Thyroid gland (tissue), 4 donors: ENCODE measurements around the gene DNTTIP2. TPM values are rescaled to one million over a fixed set of nuclear protein-coding genes. Genes with fewer than 3 reads are reported as not detected.

Experiments
- DNase-seq, 2 donors: peaks; one replicate each; pipeline ENCODE4 v3.0.0-alpha.2; 2019
- H3K27ac ChIP-seq, 3 donors: fragments of 200-600 bp; sonication (generic); 1 replicate in 2 of 3; 2 replicates in 1 of 3; pipeline ENCODE4 v1.5.1; 2016 to 2019; ENCODE audit warnings: mild to moderate bottlenecking in 1 of 3, moderate library complexity in 1 of 3
- H3K27me3 ChIP-seq: fragments of 200-600 bp; sonication (generic); one replicate; pipeline ENCODE4 v1.5.1; 2019
- H3K36me3 ChIP-seq, 2 donors: fragments of 200-600 bp; sonication (generic); one replicate each; pipeline ENCODE4 v1.5.1; 2016 to 2019
- H3K4me1 ChIP-seq, 2 donors: fragments of 200-600 bp; sonication (generic); one replicate each; pipeline ENCODE4 v1.5.1; 2017 to 2019
- H3K4me3 ChIP-seq, 3 donors: fragments of 200-600 bp; sonication (generic); replicated peaks in 1 of 3; 1 replicate in 2 of 3; 2 replicates in 1 of 3; pipeline ENCODE4 v1.5.1; 2016; ENCODE audit warnings: mild to moderate bottlenecking in 1 of 3
- H3K9me3 ChIP-seq: fragments of 200-600 bp; sonication (generic); one replicate; pipeline ENCODE4 v1.5.1; 2017
- POLR2A ChIP-seq, 2 donors: fragments of 450-650 bp; IDR thresholded peaks; one replicate each; pipeline ENCODE4 v1.6.1; 2017; ENCODE audit warnings: antibody characterized with exemption in 2 of 2, mild to moderate bottlenecking in 2 of 2, moderate library complexity in 1 of 2
- WGBS, 2 donors: methylation state at CpG; one replicate each; pipeline ENCODE4 v1.1.5; 2017; 5-methylcytosine and 5-hydroxymethylcytosine counted together
- intact Hi-C: fragments of 100-400 bp; cut with DNase I; formaldehyde crosslinking; loops from one replicate; pipeline ENCODE4 v1.15.1; 2023
- total RNA-seq, 4 donors: library from RNA; depleted of rRNA; stranded (reverse); fragments of >200 nt; gene quantifications; one replicate each; pipeline ENCODE4 v1.2.3, GENCODE V29; 2016
- TF ChIP-seq, protein P1 (sequence below), 6 experiments: fragments of 200-600 bp in 3 of 6; fragments of 450-650 bp in 3 of 6; sonication (generic) in 3 of 6; IDR thresholded peaks; one replicate each; pipeline ENCODE4 v1.5.1; 2016 to 2019; ENCODE audit warnings: antibody characterized with exemption in 6 of 6, mild to moderate bottlenecking in 2 of 6, inconsistent platforms in 1 of 6, moderate library complexity in 1 of 6

The DNTTIP2 gene
- total RNA-seq, 4 donors from 2014 or later: 21.9 to 32.0 (median 27.2) TPM

DNA sequence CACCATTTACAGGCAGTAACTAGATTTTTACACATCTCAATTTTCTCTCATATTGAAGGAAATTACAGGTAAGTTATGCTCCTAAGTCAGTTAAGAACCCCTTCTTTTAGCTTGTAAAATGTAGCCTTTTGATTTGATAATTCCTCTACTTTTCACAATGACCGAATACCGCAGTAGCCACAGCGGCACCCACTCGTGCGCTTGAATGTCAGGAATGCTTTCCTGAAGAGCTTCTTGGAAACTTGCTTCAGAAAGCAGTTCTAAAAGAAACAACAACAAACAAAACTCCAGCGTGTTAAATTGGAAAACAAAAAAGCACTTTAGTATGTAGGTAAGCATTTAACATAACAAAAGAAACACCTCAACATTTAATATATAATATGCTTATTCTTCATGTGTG, 9.9 kb upstream of the DNTTIP2 start:
- no peak for TF ChIP-seq POLR2A (IDR thresholded peaks at IDR 0.05)
- TF ChIP-seq, protein P1, sequence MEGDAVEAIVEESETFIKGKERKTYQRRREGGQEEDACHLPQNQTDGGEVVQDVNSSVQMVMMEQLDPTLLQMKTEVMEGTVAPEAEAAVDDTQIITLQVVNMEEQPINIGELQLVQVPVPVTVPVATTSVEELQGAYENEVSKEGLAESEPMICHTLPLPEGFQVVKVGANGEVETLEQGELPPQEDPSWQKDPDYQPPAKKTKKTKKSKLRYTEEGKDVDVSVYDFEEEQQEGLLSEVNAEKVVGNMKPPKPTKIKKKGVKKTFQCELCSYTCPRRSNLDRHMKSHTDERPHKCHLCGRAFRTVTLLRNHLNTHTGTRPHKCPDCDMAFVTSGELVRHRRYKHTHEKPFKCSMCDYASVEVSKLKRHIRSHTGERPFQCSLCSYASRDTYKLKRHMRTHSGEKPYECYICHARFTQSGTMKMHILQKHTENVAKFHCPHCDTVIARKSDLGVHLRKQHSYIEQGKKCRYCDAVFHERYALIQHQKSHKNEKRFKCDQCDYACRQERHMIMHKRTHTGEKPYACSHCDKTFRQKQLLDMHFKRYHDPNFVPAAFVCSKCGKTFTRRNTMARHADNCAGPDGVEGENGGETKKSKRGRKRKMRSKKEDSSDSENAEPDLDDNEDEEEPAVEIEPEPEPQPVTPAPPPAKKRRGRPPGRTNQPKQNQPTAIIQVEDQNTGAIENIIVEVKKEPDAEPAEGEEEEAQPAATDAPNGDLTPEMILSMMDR (IDR thresholded peaks at IDR 0.05): no peak
- no peaks in the 10 kb centered on the region for H3K27me3 ChIP-seq

DNA sequence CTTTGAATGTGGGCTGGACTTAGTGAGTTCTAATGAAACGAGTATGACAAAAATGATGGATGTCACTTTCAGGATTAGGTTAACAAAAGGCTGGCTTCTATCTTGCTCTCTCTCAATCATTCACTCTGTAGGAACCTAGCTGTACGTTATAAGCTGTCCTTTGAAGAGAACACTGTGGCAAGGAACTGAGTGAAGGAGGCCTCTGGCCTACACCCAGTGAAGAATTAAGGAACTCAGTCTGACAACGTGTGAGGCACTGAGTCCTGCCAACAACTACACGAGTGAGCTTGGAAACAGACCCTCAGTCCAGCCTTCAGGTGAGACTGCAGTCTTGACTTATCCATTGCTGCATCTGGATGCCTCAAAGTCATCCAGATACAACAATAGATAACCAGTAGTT, 3.3 kb upstream of the DNTTIP2 start:
- H3K4me1 ChIP-seq: peaks cover 9 to 11% of the 10 kb centered on the region in 2 donors
- no peak overlapping the region for H3K27ac ChIP-seq
- no peaks in the 10 kb centered on the region for H3K9me3 ChIP-seq
- 78 to 80% methylated on average over 4 of the region's 4 CpGs for WGBS, 2 donors
- peaks cover 0 to 3% of the 10 kb centered on the region in 2 donors for H3K36me3 ChIP-seq
- intact Hi-C loops: no loop called here
- H3K27me3 ChIP-seq: no peaks in the 10 kb centered on the region
- no peak overlapping the region for H3K4me3 ChIP-seq
- no peak for DNase-seq
- TF ChIP-seq POLR2A (IDR thresholded peaks at IDR 0.05): no peak
- TF ChIP-seq, protein P1 (IDR thresholded peaks at IDR 0.05): no peak

More for the DNA sequence above, 9.9 kb upstream of the DNTTIP2 start:
- 19 to 38% methylated on average over 6 of the region's 6 CpGs for WGBS, 2 donors
- Histone ChIP-seq H3K4me1 (peaks cover 9 to 13% of the 10 kb centered on the region in 2 donors), H3K27ac (peak overlapping the region; percentile 59 to 68 (median 60)), H3K4me3 (no peak overlapping the region), H3K9me3 (no peaks in the 10 kb centered on the region), H3K36me3 (peaks cover 0 to 6% of the 10 kb centered on the region in 2 donors)
- peak; percentile 69 to 70 for DNase-seq
- intact Hi-C loops: no loop called here

DNA sequence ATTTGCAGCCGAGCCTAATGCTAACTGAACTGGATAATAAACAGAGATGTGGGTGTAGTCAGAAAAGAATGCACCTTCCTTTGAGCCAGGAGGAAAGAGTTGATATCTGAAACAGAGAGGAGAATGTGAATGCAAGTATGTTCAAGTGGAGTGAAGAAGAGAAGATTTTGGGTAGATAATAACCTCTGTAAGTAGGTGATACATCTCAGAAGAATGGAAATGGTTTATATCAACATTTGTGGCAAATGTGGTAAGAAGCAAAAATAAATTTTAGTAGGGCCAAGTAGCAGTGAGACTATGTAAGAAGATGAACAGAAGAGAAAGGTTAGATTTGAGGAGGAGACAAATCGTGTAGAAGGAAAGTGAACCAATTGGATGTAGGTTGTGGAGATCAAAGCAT, 1.7 kb upstream of the DNTTIP2 start:
- H3K4me3 ChIP-seq: no peak overlapping the region
- 90 to 91% methylated on average over 2 of the region's 2 CpGs for WGBS, 2 donors
- peaks cover 7 to 8% of the 10 kb centered on the region in 2 donors for H3K36me3 ChIP-seq
- H3K9me3 ChIP-seq: no peaks in the 10 kb centered on the region
- H3K27me3 ChIP-seq: no peaks in the 10 kb centered on the region
- TF ChIP-seq, protein P1 (IDR thresholded peaks at IDR 0.05): no peak
- TF ChIP-seq POLR2A (IDR thresholded peaks at IDR 0.05): no peak
- H3K27ac ChIP-seq: no peak overlapping the region
- DNase-seq: no peak
- peaks cover 9 to 11% of the 10 kb centered on the region in 2 donors for H3K4me1 ChIP-seq
- intact Hi-C loops: no loop called here

DNA sequence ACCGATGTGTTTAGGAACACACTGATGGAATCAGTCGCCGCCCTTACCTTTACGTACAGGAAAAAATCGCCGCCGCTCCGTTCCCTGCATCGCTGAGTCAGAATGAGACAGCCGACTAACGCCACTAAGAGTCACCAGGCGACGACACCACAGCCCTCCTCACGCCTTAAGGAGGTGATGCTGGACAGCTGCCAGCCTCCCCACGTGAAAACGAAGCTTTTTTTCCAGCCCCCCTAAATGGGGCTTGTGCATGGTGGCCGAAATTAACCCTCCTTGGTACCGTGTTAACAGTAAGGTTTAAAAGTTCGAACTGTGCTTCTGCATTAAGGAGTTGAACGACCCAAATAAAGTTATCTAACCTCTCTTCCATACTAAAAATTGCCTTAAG, 511 bp downstream of the DNTTIP2 start:
- peak; percentile 36 to 40 for DNase-seq
- Histone ChIP-seq H3K36me3 (peaks cover 26 to 28% of the 10 kb centered on the region in 2 donors), H3K27ac (peak overlapping the region; percentile 86 to 98 (median 95)), H3K4me3 (peak overlapping the region; percentile 72 to 94 (median 74)), H3K9me3 (no peaks in the 10 kb centered on the region), H3K4me1 (peaks cover 9 to 11% of the 10 kb centered on the region in 2 donors), H3K27me3 (no peaks in the 10 kb centered on the region)
- 1% methylated on average over 20 of the region's 20 CpGs for WGBS, 2 donors
- intact Hi-C loops: no loop called here
- TF ChIP-seq, protein P1 (IDR thresholded peaks at IDR 0.05): no peak
- TF ChIP-seq POLR2A (IDR thresholded peaks at IDR 0.05): no peak

DNA sequence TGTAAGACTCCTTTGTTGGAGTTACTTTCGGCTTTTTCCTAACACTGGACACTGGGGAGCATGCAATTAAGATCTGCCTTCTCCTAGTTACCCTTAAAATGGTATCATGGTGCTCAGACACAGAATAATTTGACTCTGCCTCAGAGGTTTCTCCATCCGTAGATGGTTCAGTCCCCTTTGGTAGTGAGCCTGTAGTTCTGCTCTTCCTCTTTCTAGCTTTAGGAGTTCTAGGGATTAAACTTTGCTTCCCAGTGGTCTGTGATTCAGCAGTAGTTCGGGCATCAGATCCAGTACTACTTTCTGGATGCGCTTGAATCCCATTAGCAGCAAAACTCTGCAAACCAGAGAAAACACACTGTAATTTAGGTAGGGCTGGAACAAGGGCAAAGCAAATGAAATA, 1.5 kb downstream of the DNTTIP2 start:
- DNase-seq: no peak
- Histone ChIP-seq H3K9me3 (no peaks in the 10 kb centered on the region), H3K36me3 (peaks cover 28 to 36% of the 10 kb centered on the region in 2 donors), H3K27me3 (no peaks in the 10 kb centered on the region), H3K4me1 (peaks cover 9 to 11% of the 10 kb centered on the region in 2 donors), H3K27ac (no peak overlapping the region), H3K4me3 (no peak overlapping the region)
- WGBS, 2 donors: 91 to 95% methylated on average over 4 of the region's 4 CpGs
- TF ChIP-seq POLR2A (IDR thresholded peaks at IDR 0.05): no peak
- TF ChIP-seq, protein P1 (IDR thresholded peaks at IDR 0.05): no peak
- intact Hi-C loops: no loop called here
